Omental fat pad (tissue), 4 donors: ENCODE results near the gene SND1. TPM values are rescaled to one million over a fixed set of nuclear protein-coding genes. Genes with fewer than 3 reads are reported as not detected.
"Not testable (repeated sequence)": the region's sequence is repeated elsewhere in the genome, so short reads cannot be mapped to it uniquely, and the experiment has no call there.

Experiments used
- ATAC-seq: fragments of 150-250 bp; one replicate; pipeline ENCODE4 v1.9.1; 2016; ENCODE audit warnings: mild to moderate bottlenecking, moderate library complexity; ENCODE audit not compliant: low FRiP score
- DNase-seq: peaks from one replicate; pipeline ENCODE4 v3.0.0-alpha.2; 2019; ENCODE audit warnings: low spot score
- CTCF ChIP-seq, 3 donors: fragments of 450-650 bp; IDR thresholded peaks; one replicate each; pipeline ENCODE4 v1.5.1; 2016 to 2017; ENCODE audit warnings: antibody characterized with exemption in 3 of 3, mild to moderate bottlenecking in 3 of 3, moderate library complexity in 2 of 3
- total RNA-seq, 4 donors: library from RNA; depleted of rRNA; stranded (reverse); fragments of >200 nt; gene quantifications; one replicate each; pipeline ENCODE4 v1.1.0, GENCODE V29; 2016

The SND1 gene
- total RNA-seq, 4 donors from 2014 or later = 90.8 to 140 (median 125) TPM

GRCh38 chr7:127900732-127901685 is 249.0 kb downstream of the SND1 start:
- DNase-seq (no peak), ATAC-seq (no peak)
- no peak for TF ChIP-seq CTCF (IDR thresholded peaks at IDR 0.05)

GRCh38 chr7:127901895-127902703 is 250.1 kb downstream of the SND1 start:
- no peak for TF ChIP-seq CTCF (IDR thresholded peaks at IDR 0.05)
- ATAC-seq = no peak
- no peak for DNase-seq

DNA sequence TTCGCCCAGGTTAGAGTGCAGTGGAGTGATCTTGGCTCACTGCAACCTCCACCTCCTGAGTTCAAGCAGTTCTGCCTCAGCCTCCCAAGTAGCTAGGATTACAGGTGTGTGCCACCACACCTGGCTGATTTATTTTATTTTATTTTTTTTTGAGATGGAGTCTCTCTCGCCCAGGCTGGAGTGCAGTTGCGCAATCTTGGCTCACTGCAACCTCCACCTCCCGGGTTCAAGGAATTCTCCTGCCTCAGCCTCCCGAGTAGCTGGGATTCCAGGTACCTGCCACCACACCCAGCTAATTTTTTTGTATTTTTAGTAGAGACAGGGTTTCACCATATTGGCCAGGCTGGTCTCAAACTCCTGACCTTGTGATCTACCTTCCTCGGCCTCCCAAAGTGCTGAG is 250.8 kb downstream of the SND1 start:
- not testable (repeated sequence) for ATAC-seq, DNase-seq

- ATAC-seq = no peak
- no peak for DNase-seq
- no peak for TF ChIP-seq CTCF (IDR thresholded peaks at IDR 0.05)
Measured at GRCh38 chr7:127903892-127904669, 252.1 kb downstream of the SND1 start.

DNA sequence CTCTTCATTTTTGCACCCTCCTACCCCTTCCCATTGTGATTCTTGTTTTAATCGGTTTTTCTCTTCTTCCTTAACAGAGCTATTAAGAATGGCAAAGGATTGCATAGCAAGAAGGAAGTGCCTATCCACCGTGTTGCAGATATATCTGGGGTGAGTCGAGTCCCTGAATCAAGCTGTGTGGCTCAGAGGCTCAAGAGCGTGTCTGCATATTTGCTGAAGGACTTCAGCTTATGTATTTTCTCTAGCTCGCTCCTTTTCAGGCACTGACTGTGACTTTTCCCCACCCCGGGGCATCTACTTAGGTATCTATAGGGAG is 252.6 kb downstream of the SND1 start:
- DNase-seq = no peak
- ATAC-seq = no peak
- no peak for TF ChIP-seq CTCF (IDR thresholded peaks at IDR 0.05)

GRCh38 chr7:127905021-127905420 is 253.0 kb downstream of the SND1 start:
- TF ChIP-seq CTCF (IDR thresholded peaks at IDR 0.05) = no peak
- ATAC-seq = no peak
- DNase-seq = no peak
